HG02588 (cell line): ENCODE measurements around the gene GLP2R.
"Not testable (repeated sequence)": the region's sequence is repeated elsewhere in the genome, so short reads cannot be mapped to it uniquely, and the experiment has no call there.

Experiments used
- ATAC-seq: cut with Tn5 transposase; IDR thresholded peaks from one replicate; pipeline ENCODE4 v1.9.1; 2021; ENCODE audit warnings: mild to moderate bottlenecking, moderate library complexity; ENCODE audit not compliant: unreplicated experiment

The GLP2R gene, protein sequence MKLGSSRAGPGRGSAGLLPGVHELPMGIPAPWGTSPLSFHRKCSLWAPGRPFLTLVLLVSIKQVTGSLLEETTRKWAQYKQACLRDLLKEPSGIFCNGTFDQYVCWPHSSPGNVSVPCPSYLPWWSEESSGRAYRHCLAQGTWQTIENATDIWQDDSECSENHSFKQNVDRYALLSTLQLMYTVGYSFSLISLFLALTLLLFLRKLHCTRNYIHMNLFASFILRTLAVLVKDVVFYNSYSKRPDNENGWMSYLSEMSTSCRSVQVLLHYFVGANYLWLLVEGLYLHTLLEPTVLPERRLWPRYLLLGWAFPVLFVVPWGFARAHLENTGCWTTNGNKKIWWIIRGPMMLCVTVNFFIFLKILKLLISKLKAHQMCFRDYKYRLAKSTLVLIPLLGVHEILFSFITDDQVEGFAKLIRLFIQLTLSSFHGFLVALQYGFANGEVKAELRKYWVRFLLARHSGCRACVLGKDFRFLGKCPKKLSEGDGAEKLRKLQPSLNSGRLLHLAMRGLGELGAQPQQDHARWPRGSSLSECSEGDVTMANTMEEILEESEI

DNA sequence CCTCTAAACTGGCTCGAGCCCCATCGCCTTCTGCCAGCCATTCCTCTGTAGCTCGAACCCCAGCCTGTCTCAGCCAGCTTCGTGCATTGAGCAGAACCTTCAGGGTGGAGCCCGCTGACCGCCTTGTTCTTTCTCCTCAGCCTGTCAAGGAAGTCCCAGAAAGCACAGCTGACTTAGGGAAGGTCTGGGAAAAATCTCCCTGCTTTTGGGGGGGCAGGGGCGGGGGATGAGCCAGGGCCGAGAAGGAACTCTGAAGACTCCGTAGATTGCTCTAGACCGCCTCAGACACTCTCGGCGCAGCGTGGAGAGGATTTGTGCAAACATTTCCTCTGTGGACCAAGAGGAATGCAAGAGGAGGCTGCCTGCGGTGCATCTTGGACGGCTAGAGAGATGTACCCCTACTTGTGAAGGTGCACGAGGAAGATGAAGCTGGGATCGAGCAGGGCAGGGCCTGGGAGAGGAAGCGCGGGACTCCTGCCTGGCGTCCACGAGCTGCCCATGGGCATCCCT lies at the start of gene GLP2R:
Gene GLP2R (plus strand): TSS at position 284 of the 510 bp plus-strand sequence. CDS start 140 bp downstream, at position 424.
- no peak for ATAC-seq

DNA sequence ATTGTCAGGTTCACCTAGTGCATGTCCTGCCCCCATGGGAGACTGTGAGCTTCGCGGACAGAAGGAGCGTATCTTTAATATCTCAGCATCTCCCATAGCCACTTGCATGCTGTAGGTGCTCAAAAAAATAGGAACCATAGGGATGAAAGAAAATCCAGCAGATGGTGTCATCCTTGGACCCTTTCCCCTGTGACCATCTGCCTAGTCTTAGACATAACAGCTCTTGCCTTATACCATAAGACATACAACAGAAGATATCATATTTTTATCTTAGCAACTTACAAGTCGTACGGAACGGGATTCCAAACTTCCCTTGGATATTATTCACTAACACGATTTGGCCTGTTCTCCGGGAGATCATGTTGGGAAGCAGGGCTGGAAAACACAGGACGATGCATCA lies 48.8 kb upstream of the GLP2R start:
- ATAC-seq, result no peak

DNA sequence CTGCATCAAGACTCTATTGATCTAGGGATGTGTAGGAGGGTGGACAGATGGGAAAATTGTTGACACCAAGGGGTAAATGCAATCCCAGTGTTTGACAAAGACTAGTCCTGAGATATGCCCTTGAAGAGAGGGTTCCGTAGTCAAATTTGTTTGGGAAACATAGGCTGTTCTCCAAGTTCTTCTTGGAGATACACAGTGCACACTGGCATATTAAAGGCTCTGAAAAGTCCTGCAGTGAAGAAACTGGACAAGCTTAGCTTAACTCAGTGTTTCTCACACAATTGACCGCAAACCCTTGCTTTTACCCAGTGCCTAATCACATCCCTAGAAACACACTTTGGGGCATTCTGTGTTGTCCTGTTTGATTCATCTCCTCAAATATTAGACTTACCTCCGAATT lies 45.2 kb upstream of the GLP2R start:
- ATAC-seq, result no peak

DNA sequence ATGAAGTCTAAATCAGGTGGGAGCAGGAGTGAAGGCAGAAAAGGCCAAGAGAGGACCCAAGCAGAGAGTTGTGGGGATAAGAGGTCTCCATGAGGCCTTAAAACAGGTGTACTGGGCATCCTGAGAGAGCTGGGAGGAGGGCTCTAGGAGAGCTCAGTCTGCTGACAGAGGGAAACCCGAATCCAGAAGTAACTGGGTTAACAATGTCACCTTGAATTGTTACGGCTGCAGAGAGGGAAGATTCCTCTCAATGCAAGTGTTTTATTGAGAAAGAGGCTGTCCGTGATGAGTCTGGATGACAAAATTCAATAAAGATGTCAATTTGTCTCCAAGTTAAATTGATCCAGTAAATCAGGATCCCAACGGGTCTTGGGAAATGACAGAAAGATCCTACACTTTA lies 42.7 kb upstream of the GLP2R start:
- ATAC-seq, result no peak

DNA sequence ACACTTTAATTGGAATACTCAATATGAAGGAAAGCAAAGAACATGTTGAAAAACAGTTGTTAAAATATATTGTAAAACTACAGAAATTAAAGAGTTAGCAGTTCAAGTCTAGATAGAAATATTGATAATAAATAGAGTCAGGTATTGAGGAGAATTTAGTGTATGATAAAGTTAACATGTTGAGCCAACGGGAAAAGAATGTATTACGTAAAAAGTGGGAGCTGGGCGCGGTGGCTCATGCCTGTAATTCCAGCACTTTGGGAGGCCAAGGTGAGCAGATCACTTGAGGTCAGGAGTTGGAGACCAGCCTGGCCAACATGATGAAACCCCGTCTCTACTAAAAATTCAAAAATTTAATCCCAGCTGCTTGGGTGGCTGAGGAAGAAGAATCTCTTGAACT lies 42.3 kb upstream of the GLP2R start:
- ATAC-seq, result not testable (repeated sequence)

- ATAC-seq, result no peak
Measured at GRCh38 chr17:9784544-9784943, 41.2 kb upstream of the GLP2R start.

DNA sequence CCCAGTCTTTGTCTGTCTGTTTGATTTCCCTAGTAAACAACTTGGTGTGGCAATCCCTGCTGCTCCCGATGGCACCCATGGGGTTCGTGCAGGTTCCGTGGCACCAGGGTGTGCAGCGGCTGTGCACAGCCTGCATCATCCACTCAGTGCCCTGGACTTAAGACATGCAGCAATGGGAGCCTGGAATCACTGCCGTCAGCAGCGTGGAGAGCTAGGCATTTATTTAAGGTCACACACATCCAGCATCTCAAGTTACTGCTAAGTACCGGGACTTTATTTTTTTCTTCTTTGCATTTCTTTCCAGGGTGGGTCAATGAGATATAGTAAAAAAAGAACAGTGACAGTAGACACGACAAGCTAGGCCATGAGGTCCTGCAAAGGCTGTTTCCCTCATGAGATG lies 37.1 kb upstream of the GLP2R start:
- no peak for ATAC-seq

- ATAC-seq, result no peak
Measured at GRCh38 chr17:9790316-9790715, 35.4 kb upstream of the GLP2R start.

DNA sequence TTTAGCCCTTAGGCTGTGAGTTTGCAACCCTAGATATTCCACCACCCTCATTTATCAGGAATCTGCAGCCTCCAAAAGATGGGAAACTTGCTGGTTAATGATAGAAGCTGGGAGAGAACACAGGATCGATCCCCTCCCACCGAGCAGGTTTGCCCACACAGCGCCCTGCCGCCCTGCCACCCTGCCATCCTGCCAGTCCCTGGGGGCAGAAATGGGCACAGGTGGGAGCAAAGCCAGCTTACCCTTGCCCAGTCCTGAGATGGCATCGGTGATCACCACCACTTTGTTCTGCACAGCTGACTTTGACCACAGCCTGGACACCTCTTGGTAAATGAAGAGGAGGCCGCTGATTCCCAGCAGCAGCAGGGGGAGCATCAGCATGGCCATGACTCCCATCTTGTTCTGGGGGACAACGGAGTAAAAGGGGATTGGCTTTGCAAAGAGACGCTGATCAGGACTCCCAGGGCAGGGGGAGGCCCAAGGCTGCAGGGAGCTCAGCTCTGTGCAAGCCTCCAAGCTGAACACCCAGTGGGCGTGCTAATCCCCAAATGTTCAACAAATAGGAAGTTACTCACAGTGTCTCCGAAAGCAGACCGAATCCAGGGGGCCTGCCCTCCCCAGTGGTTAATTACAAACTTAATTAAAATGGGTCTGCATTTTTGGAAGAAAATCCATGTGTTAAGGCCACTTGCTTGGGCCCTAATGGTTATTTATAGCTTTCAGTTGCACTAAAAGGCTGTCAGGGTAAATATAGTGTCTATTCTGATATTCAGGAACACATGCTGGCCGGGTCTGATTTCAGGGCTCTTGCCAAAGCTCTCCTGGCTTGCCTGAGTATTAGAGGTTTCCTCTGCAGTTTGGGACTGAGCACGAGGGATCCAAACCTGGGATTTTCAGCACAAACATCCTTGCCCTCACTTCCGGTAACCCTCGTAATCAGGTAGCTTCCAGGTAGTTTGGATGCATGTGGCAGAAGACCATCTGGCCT lies 34.5 kb upstream of the GLP2R start, which contains the start of gene DHRS7C:
Gene DHRS7C (minus strand): TSS at position 704 of the 988 bp plus-strand sequence. CDS start 308 bp downstream, at position 396.
- no peak for ATAC-seq

GRCh38 chr17:9792181-9792840 lies 33.4 kb upstream of the GLP2R start:
- ATAC-seq, result no peak

DNA sequence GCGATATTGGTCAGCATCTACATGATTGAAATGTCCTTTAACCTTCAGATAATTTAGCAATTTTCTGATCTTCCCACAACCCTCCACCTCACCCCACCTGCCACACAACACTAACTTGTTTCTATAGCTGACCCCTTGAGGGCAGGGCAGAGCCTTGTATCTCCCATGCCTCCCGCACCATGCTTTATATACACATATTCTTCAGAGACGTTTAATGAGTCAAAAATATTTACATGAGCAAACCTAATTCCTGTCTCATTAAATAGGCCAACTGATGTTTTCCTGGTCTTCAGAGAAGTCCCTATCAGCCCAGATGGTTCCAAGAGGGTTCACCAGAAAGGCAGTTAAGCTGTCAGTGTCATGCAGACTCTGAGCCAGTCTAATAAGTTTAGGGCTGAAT lies 27.7 kb upstream of the GLP2R start:
- no peak for ATAC-seq

- ATAC-seq, result no peak
Measured at GRCh38 chr17:9798724-9799123, 27.0 kb upstream of the GLP2R start.

DNA sequence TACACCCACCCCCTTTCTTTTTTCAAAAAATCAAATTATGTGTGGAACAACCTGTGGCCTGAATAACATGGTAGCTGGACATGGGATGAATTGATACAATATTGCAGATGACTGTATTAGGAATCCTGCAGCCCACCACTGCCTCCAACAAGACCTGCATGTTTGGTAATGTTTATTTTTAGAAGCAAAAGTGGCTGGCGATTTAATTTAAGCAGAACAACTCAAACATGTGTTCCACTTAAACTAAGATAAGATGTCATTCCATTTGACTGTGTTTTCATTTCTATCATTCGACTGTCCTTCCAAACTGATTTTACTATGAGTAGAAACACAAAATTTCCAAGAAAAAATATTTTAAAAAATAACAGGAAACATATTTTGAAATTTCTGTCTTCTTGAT lies 24.2 kb upstream of the GLP2R start:
- ATAC-seq, result no peak

- ATAC-seq, result no peak
Measured at GRCh38 chr17:9802294-9802693, 23.4 kb upstream of the GLP2R start.

- no peak for ATAC-seq
Measured at GRCh38 chr17:9802697-9803096, 23.0 kb upstream of the GLP2R start.

DNA sequence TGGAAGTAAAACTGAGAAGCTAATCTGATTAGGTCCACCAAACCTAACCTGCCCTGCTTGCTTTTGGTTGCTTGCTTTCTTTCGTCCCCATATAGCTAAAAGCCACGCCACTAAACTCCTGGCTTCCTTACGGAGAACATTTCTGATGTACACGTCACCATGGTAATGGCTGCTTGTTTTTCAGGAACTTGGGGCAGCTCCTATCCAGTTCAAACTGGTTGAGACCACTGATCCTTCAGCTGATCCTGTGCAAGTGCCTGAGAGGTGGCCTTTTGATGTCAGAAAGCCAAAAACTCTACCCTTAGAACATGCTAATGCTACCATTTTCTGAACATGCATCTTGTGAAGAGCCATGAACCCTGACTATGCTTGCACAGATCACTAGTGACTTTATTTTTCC lies 20.0 kb upstream of the GLP2R start:
- ATAC-seq, result no peak

DNA sequence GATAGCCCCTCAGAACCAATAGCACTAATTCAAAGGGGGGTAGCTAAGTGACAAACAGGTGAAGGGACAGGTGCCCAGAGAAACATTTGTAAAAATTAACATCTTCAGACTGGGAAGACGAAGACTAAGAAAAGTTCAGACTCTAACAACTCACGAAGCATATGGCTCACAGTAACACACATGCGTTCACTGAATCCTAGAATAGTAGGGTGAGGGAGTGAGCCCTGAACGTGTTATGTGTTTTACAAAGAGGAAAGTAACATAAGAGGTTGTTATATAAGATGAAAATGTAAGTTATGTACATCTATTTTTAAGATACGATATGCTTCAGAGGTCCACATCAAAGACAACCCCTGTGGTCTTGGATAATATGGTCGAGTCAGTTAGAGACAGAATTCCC lies 19.0 kb upstream of the GLP2R start:
- ATAC-seq, result no peak

DNA sequence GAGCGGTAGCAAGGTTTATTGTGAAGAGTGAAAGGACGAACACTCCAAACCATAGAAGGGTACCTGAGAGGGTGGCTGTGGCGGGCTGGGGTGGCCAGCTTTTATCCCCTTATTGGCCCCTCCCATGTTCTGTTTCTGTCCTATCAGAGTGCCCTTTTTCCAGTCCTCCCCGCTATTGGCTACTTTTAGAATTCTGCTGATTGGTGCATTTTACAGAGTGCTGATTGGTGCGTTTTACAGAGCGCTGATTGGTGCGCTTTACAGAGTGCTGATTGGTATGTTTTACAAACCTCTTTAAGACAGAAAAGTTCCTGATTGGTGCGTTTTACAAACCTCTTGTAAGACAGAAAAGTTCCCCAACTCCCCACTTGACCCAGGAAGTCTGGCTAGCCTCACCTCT lies 16.3 kb upstream of the GLP2R start:
- ATAC-seq, result no peak

DNA sequence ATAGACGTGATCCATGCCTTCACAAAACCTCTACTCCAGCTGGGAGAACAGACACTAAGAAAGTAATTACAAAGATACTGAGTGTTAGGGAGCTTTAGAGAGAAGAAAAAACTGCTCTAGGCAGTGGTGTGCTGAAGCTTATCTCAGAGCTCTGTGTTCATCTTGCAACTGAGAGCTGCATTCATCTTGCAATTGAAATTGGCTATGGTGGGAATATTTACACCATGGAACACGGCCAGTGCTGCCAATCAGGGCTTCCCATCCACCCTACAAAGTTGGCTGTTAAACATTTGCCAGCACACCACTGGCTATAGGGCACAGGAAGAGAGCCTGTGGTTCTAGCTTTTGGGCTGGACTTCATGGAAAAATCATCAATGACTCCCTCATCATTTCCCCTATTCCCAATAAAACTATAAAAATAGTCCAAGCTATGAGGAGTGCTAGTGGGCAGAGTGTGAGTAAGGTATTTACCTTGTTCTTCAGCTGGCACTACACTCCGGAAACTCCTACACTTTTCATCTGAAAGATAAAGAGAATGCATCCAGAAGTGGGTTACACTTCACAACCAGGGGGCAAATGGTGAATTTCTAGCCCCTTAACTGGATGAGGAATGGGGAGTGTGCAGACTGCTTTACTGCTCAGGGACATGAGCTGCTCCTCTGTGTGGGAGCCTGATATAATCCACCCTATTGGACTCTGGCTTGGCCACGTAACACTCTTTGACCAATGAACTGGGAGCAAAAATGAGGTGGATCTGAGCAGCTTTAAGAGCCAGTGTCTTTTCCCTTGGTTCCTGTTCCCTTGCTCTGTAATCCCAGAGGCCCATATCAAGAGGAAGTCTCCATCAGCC lies 15.4 kb upstream of the GLP2R start:
- ATAC-seq, result no peak

- ATAC-seq, result no peak
Measured at GRCh38 chr17:9811086-9811485, 14.6 kb upstream of the GLP2R start.
